ENCODE measurements around the gene DNAJA3.

- TF ChIP-seq EZH2phosphoT487 (IDR thresholded peaks at IDR 0.05; ENCODE audit: insufficient read depth, low read depth) (no peak), EZH2 (IDR thresholded peaks at IDR 0.05; ENCODE audit: insufficient read depth, poor library complexity, severe bottlenecking) (no peak)
Observed at GRCh38 chr16:4416200-4417032, 9.3 kb upstream of the DNAJA3 start, which contains the start of gene CORO7.
